ENCODE data around the gene FBXW8.

DNA sequence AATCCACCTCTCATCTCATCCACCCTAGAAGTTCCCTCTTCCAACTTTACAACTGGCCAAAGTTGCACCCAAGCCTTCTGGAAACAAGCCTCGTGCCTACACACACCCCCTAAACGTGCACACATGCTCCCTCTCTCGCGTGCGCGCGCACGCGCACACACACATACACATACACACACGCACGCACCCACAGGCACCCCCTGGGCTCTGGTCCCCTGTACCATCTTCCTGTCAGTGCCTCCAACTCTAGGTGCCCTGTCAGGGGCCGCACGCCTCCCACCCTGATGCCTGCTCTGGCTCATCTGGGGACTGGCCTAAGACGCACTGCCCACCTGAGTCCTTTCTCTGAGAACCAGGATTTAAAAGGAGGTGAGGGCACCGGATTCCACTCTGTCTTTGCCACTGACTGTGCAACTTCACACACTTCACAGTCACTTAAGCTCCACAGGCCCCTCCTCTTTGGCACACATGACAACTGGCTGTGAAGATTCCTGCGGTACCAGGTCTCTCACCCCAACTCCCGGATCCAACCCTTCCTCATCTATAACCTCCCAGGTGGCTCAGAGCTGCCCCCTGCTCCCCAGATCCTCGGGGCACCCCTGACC, 142.9 kb downstream of the FBXW8 start:
- no peak for TF ChIP-seq EZH2 (IDR thresholded peaks at IDR 0.05; ENCODE audit: borderline replicate concordance, low read length)
- TF ChIP-seq CTCF (conservative IDR thresholded peaks at IDR 0.05 in 1 of 2, IDR thresholded peaks at IDR 0.05 in 1 of 2; ENCODE audit: extremely low read depth in 1 of 2, insufficient read depth in 1 of 2, low read depth in 1 of 2, low read length in 2 of 2), result no peak

Measured in mammary epithelial cell (primary cell).